GM19025 (cell line): ENCODE data around the gene RARA.

Experiments
- ATAC-seq: cut with Tn5 transposase; IDR thresholded peaks from one replicate; pipeline ENCODE4 v1.9.1; 2021; ENCODE audit warnings: mild to moderate bottlenecking, low read depth, moderate library complexity; ENCODE audit not compliant: unreplicated experiment

RARA gene

DNA sequence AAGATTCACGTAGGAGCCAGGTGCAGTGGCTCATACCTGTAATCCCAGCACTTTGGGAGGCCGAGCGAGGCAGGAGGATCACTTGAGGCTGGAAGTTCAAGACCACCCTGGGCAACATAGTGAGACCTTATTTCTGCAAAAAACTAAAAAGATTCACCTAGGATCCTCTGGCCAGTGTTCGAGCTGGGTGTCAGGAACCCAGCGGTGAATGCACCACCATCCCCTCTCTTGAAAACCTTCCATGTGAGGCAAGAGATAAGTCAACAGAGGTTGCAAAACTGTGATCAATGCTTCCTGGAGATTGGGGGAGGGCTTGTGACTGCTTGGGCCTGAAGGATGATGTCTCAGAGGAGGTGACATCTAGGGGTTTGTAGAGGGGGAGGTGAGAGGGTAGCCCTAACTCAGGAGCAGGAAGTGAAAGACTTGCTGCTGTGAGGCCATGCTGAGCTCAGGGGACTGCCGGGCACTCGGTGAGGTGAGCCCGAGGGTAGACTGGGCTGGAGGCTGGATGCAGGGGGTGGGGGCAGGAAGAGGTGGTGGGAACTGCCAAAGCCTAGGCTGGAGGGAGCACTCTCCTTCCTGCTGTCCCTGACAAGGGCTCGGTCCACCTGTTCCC is 43.9 kb downstream of the RARA start:
- ATAC-seq, result no peak

GRCh38 chr17:40354221-40355122 is 45.5 kb downstream of the RARA start:
- ATAC-seq, result no peak

- no peak for ATAC-seq
These were observed 46.3 kb downstream of the RARA start for GRCh38 chr17:40355123-40355803.

- ATAC-seq, result no peak
These were observed 47.1 kb downstream of the RARA start for GRCh38 chr17:40355804-40356758.

DNA sequence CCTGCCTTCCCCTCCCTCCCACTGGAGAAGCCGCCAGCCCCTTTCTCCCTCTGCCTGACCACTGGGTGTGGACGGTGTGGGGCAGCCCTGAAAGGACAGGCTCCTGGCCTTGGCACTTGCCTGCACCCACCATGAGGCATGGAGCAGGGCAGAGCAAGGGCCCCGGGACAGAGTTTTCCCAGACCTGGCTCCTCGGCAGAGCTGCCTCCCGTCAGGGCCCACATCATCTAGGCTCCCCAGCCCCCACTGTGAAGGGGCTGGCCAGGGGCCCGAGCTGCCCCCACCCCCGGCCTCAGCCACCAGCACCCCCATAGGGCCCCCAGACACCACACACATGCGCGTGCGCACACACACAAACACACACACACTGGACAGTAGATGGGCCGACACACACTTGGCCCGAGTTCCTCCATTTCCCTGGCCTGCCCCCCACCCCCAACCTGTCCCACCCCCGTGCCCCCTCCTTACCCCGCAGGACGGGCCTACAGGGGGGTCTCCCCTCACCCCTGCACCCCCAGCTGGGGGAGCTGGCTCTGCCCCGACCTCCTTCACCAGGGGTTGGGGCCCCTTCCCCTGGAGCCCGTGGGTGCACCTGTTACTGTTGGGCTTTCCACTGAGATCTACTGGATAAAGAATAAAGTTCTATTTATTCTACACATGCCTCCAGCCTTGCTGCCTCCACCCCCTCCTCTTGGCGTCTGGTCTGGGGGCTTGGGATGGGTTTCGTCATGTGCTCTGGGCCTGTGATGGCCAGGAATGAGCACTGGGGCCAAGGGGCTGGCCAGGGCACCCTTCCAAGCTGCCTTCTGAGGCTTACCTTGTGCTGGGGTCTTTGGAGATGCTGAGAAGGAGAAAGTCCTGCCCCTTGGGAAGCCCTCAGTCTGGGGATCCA is 48.3 kb downstream of the RARA start:
- ATAC-seq, result no peak

- no peak for ATAC-seq
These were observed 49.5 kb downstream of the RARA start for GRCh38 chr17:40358323-40359038.

DNA sequence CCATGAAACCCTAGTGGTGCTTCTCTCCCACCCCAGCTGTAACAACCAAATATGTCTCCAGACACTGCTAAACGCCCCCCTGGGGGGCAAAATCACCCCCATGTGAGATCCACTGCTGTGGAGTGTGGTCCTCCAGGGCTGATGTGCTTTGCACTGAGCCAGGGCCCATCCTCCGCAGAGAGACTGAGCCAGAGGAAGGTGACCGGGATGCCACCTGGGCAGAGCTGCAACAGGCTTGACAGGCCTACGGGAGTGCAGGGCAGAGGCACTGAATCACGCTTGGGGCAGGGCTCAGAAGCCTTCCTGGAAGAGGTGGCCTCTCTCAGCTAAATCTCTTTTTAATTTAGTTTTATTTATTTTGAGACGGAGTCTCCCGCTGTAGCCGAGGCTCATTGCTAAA is 51.1 kb downstream of the RARA start:
- no peak for ATAC-seq

GRCh38 chr17:40361063-40361924 is 52.3 kb downstream of the RARA start:
- no peak for ATAC-seq

GRCh38 chr17:40361925-40362695 is 53.1 kb downstream of the RARA start:
- no peak for ATAC-seq

GRCh38 chr17:40362696-40363110 is 53.7 kb downstream of the RARA start:
- ATAC-seq, result peak; percentile 52

DNA sequence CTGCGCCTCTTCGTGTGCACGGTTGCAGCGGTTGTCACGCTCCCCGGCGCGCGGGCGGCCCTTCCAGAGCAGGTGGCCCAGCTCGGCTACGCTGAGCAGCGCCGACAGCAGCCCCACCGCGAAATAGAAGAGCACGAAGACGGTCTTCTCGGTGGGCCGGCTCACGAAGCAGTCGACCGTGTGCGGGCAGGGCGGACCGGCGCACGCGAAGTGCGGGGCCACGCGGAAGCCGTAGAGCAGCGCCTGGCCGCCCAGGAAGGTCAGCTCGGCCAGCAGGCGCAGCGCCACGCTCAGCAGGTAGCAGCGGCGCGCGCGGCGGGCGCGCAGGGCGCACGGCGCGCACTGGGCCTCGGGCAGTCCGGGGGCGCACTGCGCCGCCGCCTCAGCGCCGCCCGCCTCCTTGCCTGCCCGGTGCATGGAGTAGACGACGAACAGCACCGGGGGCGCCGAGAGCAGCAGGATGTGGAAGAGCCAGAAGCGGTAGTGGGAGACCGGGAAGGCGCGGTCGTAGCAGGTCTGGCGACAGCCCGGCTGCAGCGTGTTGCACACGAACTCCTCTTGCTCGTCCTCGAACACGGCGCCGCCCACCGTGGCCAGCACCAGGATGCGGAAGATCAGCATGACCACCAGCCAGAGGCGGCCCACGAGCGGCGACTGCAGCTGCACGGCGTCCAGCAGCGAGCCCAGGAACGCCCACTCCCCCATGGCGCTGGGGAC is 54.3 kb downstream of the RARA start:
- ATAC-seq, result peak; percentile 18

DNA sequence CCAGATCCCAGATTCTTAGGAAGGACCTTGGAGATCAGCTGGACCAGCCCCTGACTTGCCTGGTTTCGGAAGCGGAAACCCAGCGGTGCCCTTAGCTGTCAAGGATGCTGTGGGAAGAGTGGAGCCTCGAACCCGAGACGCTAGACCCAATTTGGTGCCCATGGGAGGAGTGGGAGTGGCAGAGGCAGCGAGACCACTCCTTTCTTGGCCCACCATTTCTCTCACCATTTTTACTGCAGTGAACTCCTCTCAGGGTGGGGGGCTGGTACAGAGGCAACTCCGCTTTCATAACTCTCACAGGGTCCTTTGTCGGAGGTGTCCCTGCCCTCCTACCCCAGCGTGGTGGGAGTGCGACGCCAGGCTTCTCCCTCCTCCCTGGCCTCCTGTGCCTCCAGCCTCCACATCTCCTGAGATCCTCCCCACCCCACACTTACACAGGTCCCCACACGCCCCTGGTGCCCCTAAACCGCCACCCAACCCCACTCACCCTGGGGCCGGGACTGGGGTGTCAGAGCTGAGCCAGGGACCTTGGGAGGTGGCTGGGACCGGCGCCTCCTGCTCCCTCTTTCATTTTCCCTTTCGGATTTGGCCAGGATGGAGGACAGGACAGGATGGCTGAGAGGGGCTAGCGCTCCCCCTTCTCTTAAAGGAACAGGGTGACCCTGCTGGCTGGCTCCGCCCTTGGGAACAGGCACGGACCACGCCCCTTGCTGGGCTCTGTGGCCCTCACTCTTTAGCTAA is 55.3 kb downstream of the RARA start, which contains the start of gene GJD3:
Gene GJD3, minus strand, starts transcription at position 617 of the 741 bp plus-strand sequence. CDS start 922 bp downstream, outside the sequence.
- no peak for ATAC-seq

- no peak for ATAC-seq
These were observed 55.9 kb downstream of the RARA start for GRCh38 chr17:40364906-40365305.

DNA sequence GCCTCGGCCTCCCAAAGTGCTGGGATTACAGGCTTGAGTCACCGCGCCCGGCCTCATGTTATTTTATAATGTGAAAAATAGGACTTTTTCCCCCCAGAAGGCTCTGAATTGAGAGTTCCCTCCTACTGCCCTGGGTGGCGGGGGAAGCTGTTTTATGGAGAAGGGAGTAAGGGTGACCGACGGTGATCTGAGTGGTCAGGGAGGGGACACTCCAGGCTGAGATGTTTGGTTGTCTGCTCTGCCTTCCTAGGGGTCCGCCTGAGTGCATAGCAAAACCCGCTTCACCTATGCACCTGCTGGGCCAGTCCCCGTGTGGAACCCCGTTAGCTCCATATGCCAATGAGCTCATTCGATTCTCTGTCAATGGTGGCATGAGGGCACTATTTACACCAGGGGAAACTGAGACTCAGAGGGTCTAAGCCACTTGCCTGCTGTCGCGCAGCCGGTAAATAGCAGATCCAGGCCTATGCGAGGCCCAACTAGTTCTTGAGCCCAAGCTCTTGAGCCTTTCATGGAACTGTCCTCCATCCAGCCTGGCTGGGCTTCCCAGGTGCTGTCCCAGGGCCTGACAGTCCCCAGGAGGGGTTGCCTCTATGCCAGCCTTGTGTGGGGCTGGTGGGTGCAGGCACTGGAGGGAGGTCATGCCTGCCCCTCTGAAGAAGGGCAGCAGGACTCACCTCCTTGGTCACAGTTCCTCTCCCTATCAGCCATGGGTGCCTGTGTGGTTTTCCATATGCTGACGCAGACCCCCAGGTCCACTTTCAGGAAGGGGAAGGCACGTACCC is 57.3 kb downstream of the RARA start:
- ATAC-seq, result no peak
